ENCODE measurements around the gene KCNG3.

DNA sequence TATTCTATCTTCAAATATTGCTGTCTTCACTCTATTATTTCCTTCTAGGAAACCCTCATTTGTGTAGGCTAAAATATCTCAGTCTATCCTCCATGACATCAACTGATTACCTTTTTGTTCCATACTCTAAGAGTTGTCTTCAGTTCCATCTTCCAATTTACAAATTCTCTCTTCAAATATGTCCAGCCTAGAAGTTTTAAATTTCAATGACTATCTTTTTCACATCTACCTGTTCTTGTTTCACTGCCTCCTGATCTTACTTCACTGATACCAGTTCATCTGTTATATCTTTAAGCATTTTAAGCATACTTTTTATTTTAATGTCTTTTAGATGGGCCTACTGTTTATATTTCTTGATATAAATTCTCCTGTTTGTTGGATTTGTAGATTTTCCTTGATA is 79.1 kb downstream of the KCNG3 start:
- TF ChIP-seq, protein P1, sequence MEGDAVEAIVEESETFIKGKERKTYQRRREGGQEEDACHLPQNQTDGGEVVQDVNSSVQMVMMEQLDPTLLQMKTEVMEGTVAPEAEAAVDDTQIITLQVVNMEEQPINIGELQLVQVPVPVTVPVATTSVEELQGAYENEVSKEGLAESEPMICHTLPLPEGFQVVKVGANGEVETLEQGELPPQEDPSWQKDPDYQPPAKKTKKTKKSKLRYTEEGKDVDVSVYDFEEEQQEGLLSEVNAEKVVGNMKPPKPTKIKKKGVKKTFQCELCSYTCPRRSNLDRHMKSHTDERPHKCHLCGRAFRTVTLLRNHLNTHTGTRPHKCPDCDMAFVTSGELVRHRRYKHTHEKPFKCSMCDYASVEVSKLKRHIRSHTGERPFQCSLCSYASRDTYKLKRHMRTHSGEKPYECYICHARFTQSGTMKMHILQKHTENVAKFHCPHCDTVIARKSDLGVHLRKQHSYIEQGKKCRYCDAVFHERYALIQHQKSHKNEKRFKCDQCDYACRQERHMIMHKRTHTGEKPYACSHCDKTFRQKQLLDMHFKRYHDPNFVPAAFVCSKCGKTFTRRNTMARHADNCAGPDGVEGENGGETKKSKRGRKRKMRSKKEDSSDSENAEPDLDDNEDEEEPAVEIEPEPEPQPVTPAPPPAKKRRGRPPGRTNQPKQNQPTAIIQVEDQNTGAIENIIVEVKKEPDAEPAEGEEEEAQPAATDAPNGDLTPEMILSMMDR (IDR thresholded peaks at IDR 0.05; ENCODE audit: insufficient read depth, low read length, poor library complexity, severe bottlenecking), result no peak
- TF ChIP-seq EZH2phosphoT487 (conservative IDR thresholded peaks at IDR 0.05; ENCODE audit: low read length), result no peak
